K562 (cell line): Measurements from ENCODE around the gene CDH20. TPM values are rescaled to one million over a fixed set of nuclear protein-coding genes. Genes with fewer than 3 reads are reported as not detected.

Experiments
- ATAC-seq: fragments of 200-7000 bp; cut with Tn5 transposase; 3 replicates; pipeline ENCODE4 v1.9.1; 2020; ENCODE audit warnings: moderate library complexity
- BruUV-seq: library from RNA; stranded (reverse); fragments of 400-500 nt; replicated peaks from 2 replicates; lab custom pipeline; 2021; lab: Mats Ljungman, UMichigan
- CTCF ChIA-PET: fragments of 300-600 bp; formaldehyde crosslinking; extraction: SDS; loops from one replicate; lab custom pipeline; 2021; ENCODE audit warnings: low intra/inter-chr PET ratio; lab: Yijun Ruan, JAX
- POLR2A ChIA-PET: fragments of 300-600, 350-650 bp; sonication (Branson Sonifier 250); formaldehyde crosslinking; extraction: SDS; loops from one replicate; lab custom pipeline; 2021; ENCODE audit warnings: antibody characterized with exemption, inconsistent platforms; lab: Yijun Ruan, JAX
- DNase-seq, 4 experiments: peaks; one replicate each; pipeline versions ENCODE4 v3.0.0 to v3.0.0-alpha.2; 2011 to 2018; ENCODE audit warnings: low spot score in 3 of 4, mixed read lengths in 3 of 4; ENCODE audit errors: extremely low read depth in 1 of 4
- FAIRE-seq: peaks from 2 replicates; lab custom pipeline; 2011; peaks lifted over from hg19 to GRCh38; lab: Jason Lieb, UNC
- H2AFZ ChIP-seq: 2 replicates; pipeline ENCODE4 v1.6.0; 2011; ENCODE audit warnings: low read depth, low read length, control low read depth, inconsistent platforms
- H3K27ac ChIP-seq: fragments of 200-600 bp; 3 replicates; pipeline ENCODE4 v1.8.0; 2011; ENCODE audit warnings: low read depth, mild to moderate bottlenecking, control low read depth, inconsistent platforms, low read length, moderate library complexity, mixed read lengths; ENCODE audit errors: extremely low read depth
- H3K27me3 ChIP-seq, 2 experiments: fragments of 300-600 bp in 1 of 2; 2 replicates in 1 of 2; 3 replicates in 1 of 2; pipeline versions ENCODE4 v1.6.0 to v1.8.0; 2011; ENCODE audit warnings: inconsistent platforms in 2 of 2, low read length in 2 of 2, mild to moderate bottlenecking in 1 of 2, mixed read lengths in 1 of 2, moderate library complexity in 1 of 2; ENCODE audit not compliant: control insufficient read depth in 2 of 2, insufficient read depth in 2 of 2
- H3K36me3 ChIP-seq: fragments of 300-600 bp; 3 replicates; pipeline ENCODE4 v1.8.0; 2011; ENCODE audit warnings: mild to moderate bottlenecking, low read length, inconsistent platforms; ENCODE audit not compliant: control insufficient read depth, insufficient read depth
- H3K4me1 ChIP-seq, 2 experiments: fragments of 200-600 bp in 1 of 2; replicated peaks in 1 of 2; 2 replicates in 1 of 2; 3 replicates in 1 of 2; pipeline versions ENCODE4 v1.5.1 to v1.8.0; 2011; ENCODE audit warnings: inconsistent platforms in 2 of 2, low read length in 2 of 2, mild to moderate bottlenecking in 1 of 2, mixed read lengths in 1 of 2, moderate library complexity in 1 of 2; ENCODE audit not compliant: control insufficient read depth in 2 of 2, insufficient read depth in 2 of 2
- H3K4me2 ChIP-seq: 2 replicates; pipeline ENCODE4 v1.6.1; 2011; ENCODE audit warnings: low read length, control low read depth, inconsistent platforms, mixed read lengths; ENCODE audit not compliant: insufficient read depth
- H3K4me3 ChIP-seq: fragments of 200-600 bp; sonication (generic), shearing (Covaris generic); 2 replicates; pipeline ENCODE4 v1.5.1; 2016; ENCODE audit warnings: control low read depth, inconsistent platforms
- H3K79me2 ChIP-seq: fragments of 200-600 bp; 3 replicates; pipeline ENCODE4 v1.8.0; 2011; ENCODE audit warnings: low read length, inconsistent platforms; ENCODE audit not compliant: control insufficient read depth, insufficient read depth
- H3K9ac ChIP-seq, 2 experiments: 2 replicates each; pipeline versions ENCODE4 v1.6.0 to v1.6.1; 2011; ENCODE audit warnings: low read depth in 2 of 2, low read length in 2 of 2, control low read depth in 1 of 2, inconsistent platforms in 1 of 2, mild to moderate bottlenecking in 1 of 2, mixed read lengths in 1 of 2; ENCODE audit not compliant: insufficient read depth in 1 of 2
- H3K9me1 ChIP-seq: one replicate; pipeline ENCODE4 v1.6.0; 2011; ENCODE audit warnings: inconsistent platforms, mild to moderate bottlenecking, low read length, moderate library complexity; ENCODE audit not compliant: control insufficient read depth, insufficient read depth
- H3K9me3 ChIP-seq: replicated peaks from 2 replicates; pipeline ENCODE4 v1.5.1; 2011; ENCODE audit warnings: low read depth, low read length, inconsistent platforms; ENCODE audit not compliant: control insufficient read depth, insufficient read depth
- H4K20me1 ChIP-seq: replicated peaks from 2 replicates; pipeline ENCODE4 v1.6.1; 2011; ENCODE audit warnings: low read length, inconsistent platforms, mixed read lengths; ENCODE audit not compliant: control insufficient read depth, insufficient read depth
- BACH1 ChIP-seq: fragments of 200-800 bp; sonication (Bioruptor generic); IDR thresholded peaks from 2 replicates; pipeline ENCODE4 v1.6.1; 2016; ENCODE audit warnings: missing genetic modification characterization, missing compliant biosample characterization
- COPS2 ChIP-seq: fragments of 450-650 bp; conservative IDR thresholded peaks from 2 replicates; pipeline ENCODE4 v1.6.1; 2016; ENCODE audit warnings: mild to moderate bottlenecking, moderate library complexity
- DACH1 ChIP-seq: fragments of 450-650 bp; IDR thresholded peaks from 2 replicates; pipeline ENCODE4 v1.6.1; 2018; ENCODE audit not compliant: partially characterized antibody
- FOXK1 ChIP-seq: sonication (generic); formaldehyde crosslinking; IDR thresholded peaks from 2 replicates; pipeline ENCODE4 v1.8.0; 2022; ENCODE audit warnings: missing genetic modification reagents, mild to moderate bottlenecking, borderline replicate concordance
- GATAD2B ChIP-seq: fragments of 450-650 bp; IDR thresholded peaks from 2 replicates; pipeline ENCODE4 v1.6.1; 2017; ENCODE audit warnings: mild to moderate bottlenecking, borderline replicate concordance
- HDAC6 ChIP-seq: IDR thresholded peaks from 2 replicates; pipeline ENCODE4 v1.6.1; 2012; ENCODE audit warnings: low read depth, mild to moderate bottlenecking, control low read depth, inconsistent platforms, low read length, moderate library complexity
- HMGN3 ChIP-seq: IDR thresholded peaks from 2 replicates; pipeline ENCODE4 v1.6.1; 2011; ENCODE audit warnings: borderline replicate concordance, low read depth, mild to moderate bottlenecking, mixed read lengths, low read length; ENCODE audit not compliant: insufficient read length; ENCODE audit errors: extremely low read depth
- MNT ChIP-seq, 2 experiments: fragments of 450-650 bp; conservative IDR thresholded peaks; 2 replicates each; pipeline ENCODE4 v1.6.1; 2017; ENCODE audit warnings: mild to moderate bottlenecking in 2 of 2, moderate library complexity in 2 of 2
- MTF1 ChIP-seq: fragments of 250-450 bp; sonication (Bioruptor Pico); IDR thresholded peaks from 2 replicates; pipeline ENCODE4 v1.9.0; 2021; ENCODE audit warnings: moderate library complexity, mild to moderate bottlenecking, inconsistent platforms, borderline replicate concordance
- NR1H2 ChIP-seq: sonication (generic); formaldehyde crosslinking; IDR thresholded peaks from 2 replicates; pipeline ENCODE4 v1.4.0; 2020; ENCODE audit warnings: mild to moderate bottlenecking, missing genetic modification reagents
- SMAD2 ChIP-seq: fragments of 150-350 bp; IDR thresholded peaks from 2 replicates; pipeline ENCODE4 v1.6.1; 2014; ENCODE audit warnings: low read depth, mild to moderate bottlenecking, low read length
- SOX6 ChIP-seq: fragments of 450-650 bp; IDR thresholded peaks from 2 replicates; pipeline ENCODE4 v1.6.1; 2014; ENCODE audit warnings: mild to moderate bottlenecking
- TRIM28 ChIP-seq: fragments of 450-650 bp; IDR thresholded peaks from 2 replicates; pipeline ENCODE4 v1.6.1; 2017
- UBTF ChIP-seq, 2 experiments: IDR thresholded peaks; 2 replicates each; pipeline ENCODE4 v1.6.1; 2012; ENCODE audit warnings: improper control_type of control experiment in 2 of 2, low read depth in 2 of 2, low read length in 2 of 2, borderline replicate concordance in 1 of 2
- ZNF253 ChIP-seq: fragments of 250-450 bp; sonication (Bioruptor Pico); conservative IDR thresholded peaks from 2 replicates; pipeline ENCODE4 v1.6.1; 2021; ENCODE audit warnings: mild to moderate bottlenecking
- WGBS: fragments of 100-300 bp; shearing (Covaris generic); methylation state at CpG from one replicate; pipeline ENCODE4 v1.1.6; 2016; ENCODE audit warnings: low coverage, mixed read lengths; ENCODE audit not compliant: insufficient coverage; ENCODE audit errors: missing lambda C conversion rate; 5-methylcytosine and 5-hydroxymethylcytosine counted together
- in situ Hi-C: fragments of 300-500 bp; cut with MboI; formaldehyde crosslinking; loops from 4 replicates; pipeline ENCODE4 v1.15.0; 2018; ENCODE audit warnings: inconsistent platforms, mixed read lengths
- intact Hi-C: fragments of 100-400 bp; cut with micrococcal nuclease; formaldehyde crosslinking; loops from 2 replicates; pipeline ENCODE4 v1.14.2; 2022
- polyA plus RNA-seq, 8 experiments: library from polyadenylated mRNA; depleted of rRNA in 4 of 8; stranded (reverse) in 5 of 8; unstranded in 3 of 8; fragments of >200 nt; fragmentation: Nextera tagmentation in 2 of 8; fragmentation: Illumina TruSeq in 1 of 8; extraction: Ambion mirVana in 2 of 8; extraction: Trizol in 1 of 8; gene quantifications; 2 replicates each; pipeline versions ENCODE4 v1.2.1 to v1.2.3, GENCODE V29; 2011 to 2014; ENCODE audit warnings: inconsistent platforms in 1 of 8, missing spikeins in 1 of 8
- total RNA-seq, 7 experiments: library from RNA; depleted of rRNA in 6 of 7; stranded (reverse); fragments of >200 nt in 6 of 7; fragmentation: Illumina TruSeq in 2 of 7; extraction: Trizol in 2 of 7; gene quantifications; 2 replicates each; pipeline versions ENCODE4 v1.2.1 to v1.2.3, GENCODE V29; 2011 to 2021; ENCODE audit warnings: low replicate concordance in 1 of 7
- TF ChIP-seq, protein P1 (sequence below): fragments of 450-650 bp; IDR thresholded peaks from 2 replicates; pipeline ENCODE4 v1.6.1; 2016
- TF ChIP-seq, protein P2 (sequence below): IDR thresholded peaks from 2 replicates; pipeline ENCODE4 v1.6.1; 2011; ENCODE audit not compliant: insufficient read length; ENCODE audit errors: extremely low read depth

CDH20 gene
- total and polyA plus RNA-seq, 9 of the 15 experiments (the other 6 are each of a cell fraction or from before 2014, with no cell fraction given), result not detected

- TF ChIP-seq UBTF (IDR thresholded peaks at IDR 0.05; ENCODE audit: borderline replicate concordance in 1 of 2, low read depth in 2 of 2, low read length in 2 of 2), result no peak
- TF ChIP-seq SMAD2, result no peak
- no peak for TF ChIP-seq HDAC6
- no peak for TF ChIP-seq ZNF253
Measured at GRCh38 chr18:61286867-61287266, 46.4 kb upstream of the CDH20 start (continued).

GRCh38 chr18:61290616-61291015 lies 42.6 kb upstream of the CDH20 start:
- no peaks in the 10 kb centered on the region for H4K20me1 ChIP-seq
- no peak overlapping the region for H3K4me2 ChIP-seq
- H3K9me3 ChIP-seq, result no peaks in the 10 kb centered on the region
- H3K36me3 ChIP-seq, result no peaks in the 10 kb centered on the region
- ChIA-PET POLR2A (no interaction called here), CTCF (no interaction called here)
- DNase-seq (no peak), FAIRE-seq (no peak), ATAC-seq (no peak)
- no peak overlapping the region for H3K27ac ChIP-seq
- intact Hi-C loops, result no loop called here
- no peak overlapping the region for H3K4me3 ChIP-seq
- no peak overlapping the region for H3K9ac ChIP-seq
- no peaks in the 10 kb centered on the region for H3K27me3 ChIP-seq
- H2AFZ ChIP-seq, result no peak overlapping the region
- H3K4me1 ChIP-seq, result no peaks in the 10 kb centered on the region
- no peaks in the 10 kb centered on the region for H3K9me1 ChIP-seq
- 3% methylated on average over 5 of the region's 5 CpGs for WGBS
- in situ Hi-C loops, result no loop called here
- H3K79me2 ChIP-seq, result no peaks in the 10 kb centered on the region
- no TSS peak for BruUV-seq
- TF ChIP-seq DACH1 (no peak), COPS2 (no peak), BACH1 (no peak), TRIM28 (no peak), FOXK1 (CRISPR knock-in tag) (no peak), MTF1 (CRISPR knock-in tag) (no peak), MNT (conservative IDR thresholded peaks at IDR 0.05) (no peak), HMGN3 (no peak), NR1H2 (CRISPR knock-in tag) (no peak), SOX6 (no peak), GATAD2B (no peak)
- TF ChIP-seq, protein P1, sequence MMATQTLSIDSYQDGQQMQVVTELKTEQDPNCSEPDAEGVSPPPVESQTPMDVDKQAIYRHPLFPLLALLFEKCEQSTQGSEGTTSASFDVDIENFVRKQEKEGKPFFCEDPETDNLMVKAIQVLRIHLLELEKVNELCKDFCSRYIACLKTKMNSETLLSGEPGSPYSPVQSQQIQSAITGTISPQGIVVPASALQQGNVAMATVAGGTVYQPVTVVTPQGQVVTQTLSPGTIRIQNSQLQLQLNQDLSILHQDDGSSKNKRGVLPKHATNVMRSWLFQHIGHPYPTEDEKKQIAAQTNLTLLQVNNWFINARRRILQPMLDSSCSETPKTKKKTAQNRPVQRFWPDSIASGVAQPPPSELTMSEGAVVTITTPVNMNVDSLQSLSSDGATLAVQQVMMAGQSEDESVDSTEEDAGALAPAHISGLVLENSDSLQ, result no peak
- TF ChIP-seq, protein P2, sequence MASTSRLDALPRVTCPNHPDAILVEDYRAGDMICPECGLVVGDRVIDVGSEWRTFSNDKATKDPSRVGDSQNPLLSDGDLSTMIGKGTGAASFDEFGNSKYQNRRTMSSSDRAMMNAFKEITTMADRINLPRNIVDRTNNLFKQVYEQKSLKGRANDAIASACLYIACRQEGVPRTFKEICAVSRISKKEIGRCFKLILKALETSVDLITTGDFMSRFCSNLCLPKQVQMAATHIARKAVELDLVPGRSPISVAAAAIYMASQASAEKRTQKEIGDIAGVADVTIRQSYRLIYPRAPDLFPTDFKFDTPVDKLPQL, result no peak
